RWPE1 (cell line): ENCODE results near the gene SLC17A8.

ENCODE experiments used
- CTCF ChIA-PET: fragments of 350-600 bp; sonication (Branson Sonifier 250); formaldehyde crosslinking; extraction: SDS; loops from one replicate; lab custom pipeline; 2021; lab: Yijun Ruan, JAX
- POLR2A ChIA-PET: fragments of 400-600 bp; formaldehyde crosslinking; extraction: SDS; loops from one replicate; lab custom pipeline; 2020; ENCODE audit warnings: antibody characterized with exemption; ENCODE audit not compliant: low non-redundant PET; lab: Yijun Ruan, JAX
- DNase-seq: peaks from one replicate; pipeline ENCODE4 v3.0.0; 2012; ENCODE audit warnings: low spot score
- H3K27ac ChIP-seq: fragments of 450-650 bp; 2 replicates; pipeline ENCODE4 v1.5.1; 2017
- TF ChIP-seq, protein P1 (sequence below): fragments of 450-650 bp; conservative IDR thresholded peaks from 2 replicates; pipeline ENCODE4 v1.5.1; 2017; ENCODE audit warnings: low read depth, mild to moderate bottlenecking

The SLC17A8 gene

DNA sequence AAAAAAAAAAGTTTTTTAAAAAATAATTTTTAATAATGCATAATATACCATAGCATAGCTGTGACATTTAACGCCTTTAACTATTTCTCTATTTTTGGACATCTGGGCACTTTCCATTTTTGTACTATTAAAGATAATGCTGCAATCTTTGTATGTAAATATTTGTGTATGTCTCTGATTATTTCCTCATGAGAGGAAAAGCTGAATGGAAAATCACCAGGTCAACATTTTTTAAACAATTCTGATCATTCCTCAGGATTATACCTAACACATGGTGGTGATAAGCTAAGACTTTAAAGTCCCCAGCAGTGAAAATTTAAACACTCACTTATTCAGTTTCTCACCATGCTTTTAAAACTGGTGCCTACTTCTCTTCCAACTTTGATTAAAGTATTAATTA, 85.5 kb downstream of the SLC17A8 start:
- ChIA-PET POLR2A (no interaction called here), CTCF (interaction anchor here (0.6 kb wide), 1 partner anchor 229 kb away, joined by 5 read pairs; no protein-coding TSS in a partner anchor)
- H3K27ac ChIP-seq: no peak overlapping the region
- TF ChIP-seq, protein P1, sequence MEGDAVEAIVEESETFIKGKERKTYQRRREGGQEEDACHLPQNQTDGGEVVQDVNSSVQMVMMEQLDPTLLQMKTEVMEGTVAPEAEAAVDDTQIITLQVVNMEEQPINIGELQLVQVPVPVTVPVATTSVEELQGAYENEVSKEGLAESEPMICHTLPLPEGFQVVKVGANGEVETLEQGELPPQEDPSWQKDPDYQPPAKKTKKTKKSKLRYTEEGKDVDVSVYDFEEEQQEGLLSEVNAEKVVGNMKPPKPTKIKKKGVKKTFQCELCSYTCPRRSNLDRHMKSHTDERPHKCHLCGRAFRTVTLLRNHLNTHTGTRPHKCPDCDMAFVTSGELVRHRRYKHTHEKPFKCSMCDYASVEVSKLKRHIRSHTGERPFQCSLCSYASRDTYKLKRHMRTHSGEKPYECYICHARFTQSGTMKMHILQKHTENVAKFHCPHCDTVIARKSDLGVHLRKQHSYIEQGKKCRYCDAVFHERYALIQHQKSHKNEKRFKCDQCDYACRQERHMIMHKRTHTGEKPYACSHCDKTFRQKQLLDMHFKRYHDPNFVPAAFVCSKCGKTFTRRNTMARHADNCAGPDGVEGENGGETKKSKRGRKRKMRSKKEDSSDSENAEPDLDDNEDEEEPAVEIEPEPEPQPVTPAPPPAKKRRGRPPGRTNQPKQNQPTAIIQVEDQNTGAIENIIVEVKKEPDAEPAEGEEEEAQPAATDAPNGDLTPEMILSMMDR: no peak
- no peak for DNase-seq

GRCh38 chr12:100443434-100443833, 86.6 kb downstream of the SLC17A8 start:
- TF ChIP-seq, protein P1: no peak
- no peak for DNase-seq
- POLR2A ChIA-PET: no interaction called here
- CTCF ChIA-PET: no interaction called here
- no peak overlapping the region for H3K27ac ChIP-seq

- no peak for DNase-seq
- CTCF ChIA-PET: interaction anchor here (0.7 kb wide), 1 partner anchor 14 kb away, joined by 5 read pairs; no protein-coding TSS in a partner anchor
- TF ChIP-seq, protein P1: no peak
- H3K27ac ChIP-seq: no peak overlapping the region
- POLR2A ChIA-PET: no interaction called here
These were observed 88.2 kb downstream of the SLC17A8 start for GRCh38 chr12:100445081-100445481.

DNA sequence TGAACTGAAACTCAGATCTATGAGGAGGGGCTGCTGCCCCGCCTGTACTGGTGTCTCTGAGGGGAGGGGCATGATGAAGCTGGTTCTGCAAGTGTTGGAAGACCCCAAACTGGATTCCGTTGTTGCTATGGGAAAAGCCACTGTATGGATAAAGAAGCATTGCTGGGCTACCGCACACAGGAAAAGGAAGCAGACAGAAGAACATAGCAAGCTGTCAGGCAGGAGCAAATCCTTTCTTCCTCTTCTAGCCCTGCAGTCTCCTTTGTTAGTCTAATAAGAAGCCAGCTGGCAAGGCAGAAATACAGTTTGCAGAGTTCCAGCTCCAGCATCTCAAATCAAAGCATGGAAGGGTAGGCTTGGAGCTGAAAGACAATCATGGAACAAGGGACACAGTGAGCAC, 90.5 kb downstream of the SLC17A8 start:
- no peak overlapping the region for H3K27ac ChIP-seq
- ChIA-PET CTCF (interaction anchor here (0.6 kb wide), 1 partner anchor 57 kb away, joined by 3 read pairs; no protein-coding TSS in a partner anchor), POLR2A (no interaction called here)
- no peak for DNase-seq
- TF ChIP-seq, protein P1: no peak

DNA sequence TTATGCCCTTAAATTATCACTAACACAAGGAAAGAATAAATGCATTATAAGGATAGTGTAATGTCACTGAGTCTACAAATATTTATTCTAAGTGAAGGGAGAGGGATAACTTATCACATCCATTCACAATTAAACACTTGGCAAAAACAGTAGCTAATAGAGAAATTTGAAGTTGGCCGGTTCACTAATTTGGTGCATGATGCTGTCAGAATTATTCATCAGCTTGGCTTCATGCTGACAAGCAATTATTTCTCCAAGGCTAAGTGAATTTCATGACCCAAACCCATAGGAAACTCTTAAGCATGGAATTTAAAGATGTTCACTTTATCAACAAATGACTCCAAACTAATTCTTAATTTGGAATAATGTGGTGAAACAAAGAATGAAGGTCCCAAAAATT, 91.8 kb downstream of the SLC17A8 start:
- POLR2A ChIA-PET: no interaction called here
- DNase-seq: no peak

DNA sequence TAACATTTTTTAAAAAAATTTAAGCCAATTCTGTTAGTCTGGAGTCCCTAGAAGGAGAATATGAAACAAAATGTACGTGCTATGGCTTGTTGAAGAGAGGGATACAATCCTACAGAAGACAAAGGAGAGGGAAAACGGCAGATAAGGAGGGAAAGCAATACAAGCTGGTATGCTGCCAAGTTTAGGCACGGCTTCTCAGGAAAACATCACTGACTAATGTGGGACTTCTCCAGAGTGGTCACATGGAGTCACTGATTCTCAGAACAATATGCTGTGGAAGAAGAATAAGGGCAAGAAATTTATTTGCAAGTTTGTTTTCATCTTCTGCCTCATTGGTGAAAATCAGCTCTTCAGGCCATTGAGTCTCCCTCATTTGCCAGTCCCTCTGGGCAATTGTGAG, 93.9 kb downstream of the SLC17A8 start:
- no peak for DNase-seq
- ChIA-PET CTCF (no interaction called here), POLR2A (no interaction called here)
- no peak overlapping the region for H3K27ac ChIP-seq
- TF ChIP-seq, protein P1: no peak

More for the DNA sequence above, 91.8 kb downstream of the SLC17A8 start:
- TF ChIP-seq, protein P1: no peak
- CTCF ChIA-PET: no interaction called here
- H3K27ac ChIP-seq: no peak overlapping the region

DNA sequence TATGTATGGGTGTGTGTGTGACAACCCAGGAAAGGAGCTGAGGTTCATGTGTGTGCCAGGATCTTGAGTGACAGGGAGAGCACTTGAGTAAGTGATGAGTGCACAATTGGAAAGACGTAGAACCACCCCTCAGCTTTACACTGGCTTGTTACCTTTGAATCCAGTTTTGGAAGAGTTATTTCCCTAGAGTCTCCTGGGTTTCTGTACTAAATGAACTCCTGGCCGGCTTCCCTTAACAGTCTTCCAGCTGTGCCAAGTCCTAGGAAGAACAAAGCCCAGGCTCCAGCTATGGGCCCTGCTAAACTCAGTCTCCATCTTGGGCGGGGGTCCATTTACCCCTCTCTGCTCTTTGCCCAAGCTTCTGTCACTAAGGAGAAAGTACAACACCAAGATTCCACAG, 97.1 kb downstream of the SLC17A8 start:
- no peak overlapping the region for H3K27ac ChIP-seq
- DNase-seq: no peak
- TF ChIP-seq, protein P1: no peak
- ChIA-PET CTCF (no interaction called here), POLR2A (no interaction called here)
